ENCODE measurements around the gene HEATR3.

The HEATR3 gene

GRCh38 chr16:50050802-50051201, 15.0 kb upstream of the HEATR3 start:
- Histone ChIP-seq H3K4me3 (ENCODE audit: low read depth, low read length) (no peak overlapping the region), H3K9ac (no peak overlapping the region), H3K4me2 (ENCODE audit: low read length) (no peak overlapping the region), H3K9me3 (ENCODE audit: control insufficient read depth, low read length) (no peaks in the 10 kb centered on the region), H3K27me3 (ENCODE audit: control insufficient read depth, insufficient read depth, low read length) (no peaks in the 10 kb centered on the region), H3K79me2 (no peaks in the 10 kb centered on the region), H3K27ac (no peak overlapping the region), H3K4me1 (no peaks in the 10 kb centered on the region), H2AFZ (no peak overlapping the region), H3K36me3 (ENCODE audit: control insufficient read depth, insufficient read depth, low read length) (no peaks in the 10 kb centered on the region)
- TF ChIP-seq, protein P1, sequence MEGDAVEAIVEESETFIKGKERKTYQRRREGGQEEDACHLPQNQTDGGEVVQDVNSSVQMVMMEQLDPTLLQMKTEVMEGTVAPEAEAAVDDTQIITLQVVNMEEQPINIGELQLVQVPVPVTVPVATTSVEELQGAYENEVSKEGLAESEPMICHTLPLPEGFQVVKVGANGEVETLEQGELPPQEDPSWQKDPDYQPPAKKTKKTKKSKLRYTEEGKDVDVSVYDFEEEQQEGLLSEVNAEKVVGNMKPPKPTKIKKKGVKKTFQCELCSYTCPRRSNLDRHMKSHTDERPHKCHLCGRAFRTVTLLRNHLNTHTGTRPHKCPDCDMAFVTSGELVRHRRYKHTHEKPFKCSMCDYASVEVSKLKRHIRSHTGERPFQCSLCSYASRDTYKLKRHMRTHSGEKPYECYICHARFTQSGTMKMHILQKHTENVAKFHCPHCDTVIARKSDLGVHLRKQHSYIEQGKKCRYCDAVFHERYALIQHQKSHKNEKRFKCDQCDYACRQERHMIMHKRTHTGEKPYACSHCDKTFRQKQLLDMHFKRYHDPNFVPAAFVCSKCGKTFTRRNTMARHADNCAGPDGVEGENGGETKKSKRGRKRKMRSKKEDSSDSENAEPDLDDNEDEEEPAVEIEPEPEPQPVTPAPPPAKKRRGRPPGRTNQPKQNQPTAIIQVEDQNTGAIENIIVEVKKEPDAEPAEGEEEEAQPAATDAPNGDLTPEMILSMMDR (IDR thresholded peaks at IDR 0.05) = no peak

DNA sequence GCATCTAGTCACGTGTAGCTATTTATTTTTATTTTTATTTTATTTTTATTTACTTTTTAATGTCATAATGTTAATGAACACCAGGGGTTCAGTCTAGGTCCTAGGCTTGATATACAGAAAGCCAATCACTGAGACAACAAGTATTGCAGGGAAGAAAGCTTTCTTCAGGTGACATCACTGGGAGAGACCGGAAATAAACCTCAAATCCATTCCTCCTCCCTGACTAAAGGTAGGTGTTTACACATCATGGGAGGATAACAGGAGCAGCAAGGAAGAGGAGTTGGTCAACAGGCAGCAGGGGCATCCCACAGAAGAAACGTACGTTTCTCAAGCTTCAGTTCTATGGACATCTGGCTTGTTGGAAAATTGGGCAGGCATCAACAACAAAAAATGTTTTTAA, 9.5 kb upstream of the HEATR3 start:
- Histone ChIP-seq H3K27ac (no peak overlapping the region), H3K4me2 (ENCODE audit: low read length) (no peak overlapping the region), H3K9me3 (ENCODE audit: control insufficient read depth, low read length) (no peaks in the 10 kb centered on the region), H3K9ac (no peak overlapping the region), H3K4me1 (no peaks in the 10 kb centered on the region), H3K36me3 (ENCODE audit: control insufficient read depth, insufficient read depth, low read length) (no peaks in the 10 kb centered on the region), H2AFZ (no peak overlapping the region), H3K79me2 (no peaks in the 10 kb centered on the region), H3K27me3 (ENCODE audit: control insufficient read depth, insufficient read depth, low read length) (no peaks in the 10 kb centered on the region), H3K4me3 (ENCODE audit: low read depth, low read length) (no peak overlapping the region)
- TF ChIP-seq, protein P1 (IDR thresholded peaks at IDR 0.05) = no peak

GRCh38 chr16:50058091-50058771, 7.5 kb upstream of the HEATR3 start:
- no peak overlapping the region for H3K9ac ChIP-seq
- H3K27me3 ChIP-seq (ENCODE audit: control insufficient read depth, insufficient read depth, low read length) = no peaks in the 10 kb centered on the region
- no peaks in the 10 kb centered on the region for H3K9me3 ChIP-seq (ENCODE audit: control insufficient read depth, low read length)
- H3K27ac ChIP-seq = no peak overlapping the region
- H3K4me2 ChIP-seq (ENCODE audit: low read length) = no peak overlapping the region
- no peak overlapping the region for H3K4me3 ChIP-seq (ENCODE audit: low read depth, low read length)
- H3K4me1 ChIP-seq = no peaks in the 10 kb centered on the region
- no peak overlapping the region for H2AFZ ChIP-seq
- TF ChIP-seq, protein P1 (IDR thresholded peaks at IDR 0.05) = no peak
- no peaks in the 10 kb centered on the region for H3K79me2 ChIP-seq
- H3K36me3 ChIP-seq (ENCODE audit: control insufficient read depth, insufficient read depth, low read length) = no peaks in the 10 kb centered on the region

- H3K36me3 ChIP-seq (ENCODE audit: control insufficient read depth, insufficient read depth, low read length) = no peaks in the 10 kb centered on the region
- H3K79me2 ChIP-seq = no peaks in the 10 kb centered on the region
- H3K4me3 ChIP-seq (ENCODE audit: low read depth, low read length) = no peak overlapping the region
- H3K9ac ChIP-seq = no peak overlapping the region
- no peak overlapping the region for H2AFZ ChIP-seq
- no peaks in the 10 kb centered on the region for H3K9me3 ChIP-seq (ENCODE audit: control insufficient read depth, low read length)
- no peaks in the 10 kb centered on the region for H3K4me1 ChIP-seq
- no peak overlapping the region for H3K4me2 ChIP-seq (ENCODE audit: low read length)
- H3K27me3 ChIP-seq (ENCODE audit: control insufficient read depth, insufficient read depth, low read length) = no peaks in the 10 kb centered on the region
- TF ChIP-seq, protein P1 (IDR thresholded peaks at IDR 0.05) = no peak
- H3K27ac ChIP-seq = no peak overlapping the region
Measured at GRCh38 chr16:50059111-50059510, 6.7 kb upstream of the HEATR3 start.

DNA sequence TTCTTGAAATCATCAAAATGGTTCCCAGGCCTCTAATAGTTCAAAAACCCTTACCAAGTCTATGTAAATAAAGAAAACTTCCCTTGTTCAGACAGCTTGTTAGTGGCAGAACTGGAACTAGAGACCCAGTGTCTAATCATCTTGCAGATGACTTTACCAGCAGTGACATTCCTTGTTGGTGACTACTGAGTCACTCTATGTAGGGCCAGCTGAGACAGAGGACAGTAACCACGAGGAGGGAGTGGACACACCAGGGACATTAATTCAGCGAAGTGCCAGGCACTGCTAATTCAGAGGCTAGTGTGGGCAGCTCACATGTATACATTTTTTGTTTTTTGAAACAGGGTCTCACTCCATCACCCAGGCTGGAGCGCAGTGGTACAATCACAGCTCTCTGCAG, 6.1 kb upstream of the HEATR3 start:
- Histone ChIP-seq H3K9ac (no peak overlapping the region), H3K9me3 (ENCODE audit: control insufficient read depth, low read length) (no peaks in the 10 kb centered on the region), H3K4me1 (no peaks in the 10 kb centered on the region), H3K27ac (no peak overlapping the region), H3K4me2 (ENCODE audit: low read length) (no peak overlapping the region), H3K27me3 (ENCODE audit: control insufficient read depth, insufficient read depth, low read length) (no peaks in the 10 kb centered on the region), H2AFZ (no peak overlapping the region), H3K79me2 (no peaks in the 10 kb centered on the region), H3K36me3 (ENCODE audit: control insufficient read depth, insufficient read depth, low read length) (no peaks in the 10 kb centered on the region), H3K4me3 (ENCODE audit: low read depth, low read length) (no peak overlapping the region)
- TF ChIP-seq, protein P1 (IDR thresholded peaks at IDR 0.05) = no peak
